Right renal cortex interstitium (tissue), 3 donors: ENCODE measurements around the gene DPYD. TPM values are rescaled to one million over a fixed set of nuclear protein-coding genes. Genes with fewer than 3 reads are reported as not detected.

Experiments used
- DNase-seq, 3 donors: peaks; one replicate each; pipeline ENCODE4 v3.0.0-alpha.2; 2013; ENCODE audit warnings: low read depth in 3 of 3, low spot score in 2 of 3
- polyA plus RNA-seq, 3 donors: library from polyadenylated mRNA; unstranded; fragments of 120-200 nt; gene quantifications; one replicate each; pipeline ENCODE4 v1.2.1, GENCODE V29; 2013; ENCODE audit not compliant: insufficient read length in 3 of 3

The DPYD gene
- polyA plus RNA-seq, 3 donors: 13.8 to 14.9 (median 14.4) TPM

GRCh38 chr1:97630948-97631347, 289.9 kb downstream of the DPYD start:
- DNase-seq: no peak

GRCh38 chr1:97630281-97630680, 290.6 kb downstream of the DPYD start:
- DNase-seq: no peak

GRCh38 chr1:97623220-97623619, 297.6 kb downstream of the DPYD start:
- DNase-seq: no peak

GRCh38 chr1:97621955-97622354, 298.9 kb downstream of the DPYD start:
- DNase-seq: no peak

GRCh38 chr1:97619706-97620105, 301.1 kb downstream of the DPYD start:
- no peak for DNase-seq

GRCh38 chr1:97610748-97611147, 310.1 kb downstream of the DPYD start:
- no peak for DNase-seq

GRCh38 chr1:97610102-97610501, 310.7 kb downstream of the DPYD start:
- no peak for DNase-seq

- no peak for DNase-seq
Observed at GRCh38 chr1:97608272-97608671, 312.6 kb downstream of the DPYD start.

- no peak for DNase-seq
Observed at GRCh38 chr1:97603776-97604175, 317.1 kb downstream of the DPYD start.

GRCh38 chr1:97603218-97603617, 317.6 kb downstream of the DPYD start:
- no peak for DNase-seq

GRCh38 chr1:97599447-97599846, 321.4 kb downstream of the DPYD start:
- no peak for DNase-seq

GRCh38 chr1:97593192-97593591, 327.6 kb downstream of the DPYD start:
- no peak for DNase-seq

GRCh38 chr1:97588772-97589171, 332.1 kb downstream of the DPYD start:
- no peak for DNase-seq

- DNase-seq: no peak
Observed at GRCh38 chr1:97581614-97582051, 339.2 kb downstream of the DPYD start.

- DNase-seq: no peak
Observed at GRCh38 chr1:97577613-97578012, 343.2 kb downstream of the DPYD start.

GRCh38 chr1:97573553-97573952, 347.3 kb downstream of the DPYD start:
- no peak for DNase-seq

GRCh38 chr1:97572561-97572960, 348.3 kb downstream of the DPYD start:
- DNase-seq: no peak

- no peak for DNase-seq
Observed at GRCh38 chr1:97571760-97572159, 349.1 kb downstream of the DPYD start.

- DNase-seq: no peak
Observed at GRCh38 chr1:97570691-97571090, 350.1 kb downstream of the DPYD start.

- DNase-seq: no peak
Observed at GRCh38 chr1:97567000-97567749, 353.7 kb downstream of the DPYD start.

- DNase-seq: no peak
Observed at GRCh38 chr1:97565886-97566285, 354.9 kb downstream of the DPYD start.

GRCh38 chr1:97563926-97564325, 356.9 kb downstream of the DPYD start:
- no peak for DNase-seq

GRCh38 chr1:97562081-97562480, 358.8 kb downstream of the DPYD start:
- DNase-seq: no peak
